Astrocyte (in vitro differentiated cells and primary cell): ENCODE results near the gene MSLN. TPM values are rescaled to one million over a fixed set of nuclear protein-coding genes. Genes with fewer than 3 reads are reported as not detected.

Experiments used
- DNase-seq: peaks from one replicate; pipeline ENCODE4 v3.0.0-alpha.2; 2010; ENCODE audit warnings: low read depth
- FAIRE-seq: peaks from 2 replicates; lab custom pipeline; 2011; peaks lifted over from hg19 to GRCh38; lab: Jason Lieb, UNC
- H2AFZ ChIP-seq: 2 replicates; pipeline ENCODE4 v1.6.0; 2012; ENCODE audit warnings: low read depth, low read length, inconsistent platforms
- H3K27ac ChIP-seq: 2 replicates; pipeline ENCODE4 v1.5.1; 2011; ENCODE audit warnings: low read depth, low read length, inconsistent platforms
- H3K27me3 ChIP-seq: 2 replicates; pipeline ENCODE4 v1.6.0; 2011; ENCODE audit warnings: low read length, inconsistent platforms; ENCODE audit not compliant: insufficient read depth
- H3K36me3 ChIP-seq: 2 replicates; pipeline ENCODE4 v1.5.1; 2011; ENCODE audit warnings: low read length, inconsistent platforms; ENCODE audit not compliant: insufficient read depth
- H3K4me1 ChIP-seq: 2 replicates; pipeline ENCODE4 v1.5.1; 2011; ENCODE audit warnings: low read length, inconsistent platforms; ENCODE audit not compliant: insufficient read depth
- H3K4me2 ChIP-seq: 2 replicates; pipeline ENCODE4 v1.6.0; 2012; ENCODE audit warnings: low read length, inconsistent platforms
- H3K4me3 ChIP-seq: 2 replicates; pipeline ENCODE4 v1.5.1; 2011; ENCODE audit warnings: low read depth, mild to moderate bottlenecking, low read length, inconsistent platforms; ENCODE audit not compliant: insufficient read depth
- H3K79me2 ChIP-seq: 2 replicates; pipeline ENCODE4 v1.6.0; 2012; ENCODE audit warnings: mild to moderate bottlenecking, low read length, inconsistent platforms; ENCODE audit not compliant: insufficient read depth
- H3K9ac ChIP-seq: 2 replicates; pipeline ENCODE4 v1.6.0; 2012; ENCODE audit warnings: mild to moderate bottlenecking, low read length, inconsistent platforms
- H3K9me3 ChIP-seq: 2 replicates; pipeline ENCODE4 v1.5.1; 2012; ENCODE audit warnings: low read depth, mild to moderate bottlenecking, low read length, inconsistent platforms; ENCODE audit not compliant: insufficient read depth
- H4K20me1 ChIP-seq: 2 replicates; pipeline ENCODE4 v1.6.0; 2012; ENCODE audit warnings: low read length, inconsistent platforms; ENCODE audit not compliant: insufficient read depth
- H3K27ac Mint-ChIP-seq: one replicate; pipeline ENCODE4 v1.8.0; 2021; ENCODE audit warnings: mild to moderate bottlenecking, mixed read lengths; ENCODE audit not compliant: unreplicated experiment
- H3K27me3 Mint-ChIP-seq: one replicate; pipeline ENCODE4 v1.8.0; 2021; ENCODE audit warnings: low read depth, mixed read lengths; ENCODE audit not compliant: unreplicated experiment
- H3K36me3 Mint-ChIP-seq: one replicate; pipeline ENCODE4 v1.8.0; 2021; ENCODE audit warnings: low read depth, mixed read lengths; ENCODE audit not compliant: unreplicated experiment
- H3K4me1 Mint-ChIP-seq: one replicate; pipeline ENCODE4 v1.8.0; 2021; ENCODE audit warnings: low read depth, mixed read lengths; ENCODE audit not compliant: unreplicated experiment
- H3K4me3 Mint-ChIP-seq: one replicate; pipeline ENCODE4 v1.8.0; 2021; ENCODE audit warnings: mild to moderate bottlenecking, moderate library complexity, mixed read lengths; ENCODE audit not compliant: unreplicated experiment
- H3K9me3 Mint-ChIP-seq: one replicate; pipeline ENCODE4 v1.8.0; 2021; ENCODE audit warnings: mild to moderate bottlenecking, mixed read lengths; ENCODE audit not compliant: unreplicated experiment
- CTCF ChIP-seq: IDR thresholded peaks from 2 replicates; pipeline ENCODE4 v1.5.1; 2011; ENCODE audit warnings: low read depth, mild to moderate bottlenecking, inconsistent platforms, low read length, moderate library complexity; ENCODE audit not compliant: insufficient read depth
- EZH2 ChIP-seq: IDR thresholded peaks from 2 replicates; pipeline ENCODE4 v1.6.1; 2012; ENCODE audit warnings: mild to moderate bottlenecking, low read length, inconsistent platforms; ENCODE audit not compliant: insufficient read depth
- total RNA-seq: library from RNA; stranded (reverse); gene quantifications from 2 replicates; pipeline ENCODE4 v1.2.1, GENCODE V29; 2021

The MSLN gene
- total RNA-seq, 1 donor from 2014 or later, result not detected

GRCh38 chr16:723695-724094 is 36.8 kb upstream of the MSLN start:
- Mint-ChIP-seq H3K9me3 (no peaks in the 10 kb centered on the region), H3K4me3 (no peak overlapping the region), H3K4me1 (no peaks in the 10 kb centered on the region), H3K36me3 (no peaks in the 10 kb centered on the region), H3K27ac (no peak overlapping the region), H3K27me3 (no peaks in the 10 kb centered on the region)
- DNase-seq (no peak), FAIRE-seq (no peak)
- no peaks in the 10 kb centered on the region for H3K9me3 ChIP-seq
- H3K27me3 ChIP-seq, result no peaks in the 10 kb centered on the region
- H3K36me3 ChIP-seq, result no peaks in the 10 kb centered on the region
- TF ChIP-seq CTCF (no peak), EZH2 (no peak)
- H2AFZ ChIP-seq, result no peak overlapping the region
- peaks cover 30% of the 10 kb centered on the region for H3K4me1 ChIP-seq
- no peak overlapping the region for H3K4me3 ChIP-seq
- H4K20me1 ChIP-seq, result peaks cover 23% of the 10 kb centered on the region
- H3K9ac ChIP-seq, result no peak overlapping the region
- no peak overlapping the region for H3K27ac ChIP-seq
- H3K79me2 ChIP-seq, result no peaks in the 10 kb centered on the region
- H3K4me2 ChIP-seq, result no peak overlapping the region

DNA sequence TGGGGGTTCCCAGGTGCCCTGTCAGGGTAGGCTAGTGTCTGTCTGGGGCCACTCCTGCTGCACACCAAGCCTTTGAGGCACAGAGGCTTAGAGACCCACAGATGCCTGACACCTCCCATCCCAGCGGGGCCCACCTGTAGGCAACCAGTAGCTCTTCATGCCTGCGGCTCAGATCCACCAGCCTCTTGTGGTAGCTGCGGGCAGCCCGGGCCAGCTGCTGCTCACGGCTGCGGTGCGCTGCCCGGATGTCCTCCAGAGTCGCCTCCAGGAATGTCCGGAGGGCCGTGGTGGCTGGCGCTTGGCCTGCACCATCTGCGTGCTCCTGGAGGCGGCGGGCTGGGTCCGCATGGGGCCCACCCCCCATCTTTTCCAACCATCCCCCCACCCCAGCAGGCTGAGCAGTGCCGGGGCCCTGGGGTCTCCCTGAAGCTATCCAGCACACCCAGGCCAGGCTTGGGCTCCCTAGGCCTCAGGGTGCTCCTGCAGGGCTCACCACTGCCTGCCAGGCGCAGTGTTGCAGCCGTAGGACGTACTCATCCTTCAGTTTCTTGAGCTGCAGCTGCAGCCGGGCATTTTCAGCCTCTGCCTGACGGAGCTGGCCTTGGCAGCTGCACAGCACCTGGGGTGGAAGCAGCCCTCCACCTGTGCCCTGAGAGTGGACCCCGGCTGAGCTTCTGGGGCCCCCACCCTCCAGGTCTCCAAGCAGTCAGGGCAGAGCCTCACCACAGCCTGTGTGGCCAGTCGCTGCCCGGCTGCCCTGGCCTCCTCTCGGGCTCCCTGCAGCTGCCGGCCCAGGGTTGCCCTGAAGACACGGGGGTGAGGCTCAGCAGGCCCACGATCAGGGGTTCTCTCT is 36.1 kb upstream of the MSLN start:
- Mint-ChIP-seq H3K36me3 (no peaks in the 10 kb centered on the region), H3K27ac (no peak overlapping the region), H3K4me1 (no peaks in the 10 kb centered on the region), H3K27me3 (no peaks in the 10 kb centered on the region), H3K4me3 (no peak overlapping the region), H3K9me3 (no peaks in the 10 kb centered on the region)
- no peak for FAIRE-seq
- no peaks in the 10 kb centered on the region for H3K79me2 ChIP-seq
- peaks cover 30% of the 10 kb centered on the region for H3K4me1 ChIP-seq
- no peak overlapping the region for H3K4me3 ChIP-seq
- H3K9ac ChIP-seq, result no peak overlapping the region
- no peaks in the 10 kb centered on the region for H3K27me3 ChIP-seq
- H3K9me3 ChIP-seq, result no peaks in the 10 kb centered on the region
- no peaks in the 10 kb centered on the region for H3K36me3 ChIP-seq
- TF ChIP-seq CTCF, result no peak
- TF ChIP-seq EZH2, result no peak
- no peak for DNase-seq
- peaks cover 16% of the 10 kb centered on the region for H4K20me1 ChIP-seq
- no peak overlapping the region for H2AFZ ChIP-seq
- no peak overlapping the region for H3K4me2 ChIP-seq
- no peak overlapping the region for H3K27ac ChIP-seq

DNA sequence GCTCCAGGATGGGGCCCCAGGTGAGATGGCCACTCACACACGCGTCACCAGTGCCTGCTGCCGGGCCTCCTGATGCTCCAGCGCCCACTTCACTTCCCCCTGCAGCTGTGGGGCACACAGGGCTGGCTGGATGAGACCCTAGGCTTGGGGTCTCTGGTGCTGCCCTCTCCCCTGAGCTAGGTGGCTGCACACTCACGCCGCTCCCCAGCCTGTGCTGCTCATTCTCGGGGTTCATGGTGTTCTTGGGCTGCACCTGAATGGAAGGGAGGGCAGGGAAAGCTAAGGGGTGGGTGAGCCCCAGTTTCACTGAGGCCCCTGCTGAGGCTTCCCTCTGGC is 35.5 kb upstream of the MSLN start:
- peaks cover 15% of the 10 kb centered on the region for H4K20me1 ChIP-seq
- no peak overlapping the region for H3K4me3 ChIP-seq
- H3K36me3 ChIP-seq, result no peaks in the 10 kb centered on the region
- Mint-ChIP-seq H3K4me1 (no peaks in the 10 kb centered on the region), H3K27ac (no peak overlapping the region), H3K4me3 (no peak overlapping the region), H3K27me3 (no peaks in the 10 kb centered on the region), H3K9me3 (no peaks in the 10 kb centered on the region), H3K36me3 (no peaks in the 10 kb centered on the region)
- no peak for DNase-seq
- no peak overlapping the region for H2AFZ ChIP-seq
- H3K4me2 ChIP-seq, result no peak overlapping the region
- no peak overlapping the region for H3K9ac ChIP-seq
- H3K79me2 ChIP-seq, result no peaks in the 10 kb centered on the region
- H3K4me1 ChIP-seq, result peaks cover 28% of the 10 kb centered on the region
- no peak overlapping the region for H3K27ac ChIP-seq
- no peaks in the 10 kb centered on the region for H3K9me3 ChIP-seq
- TF ChIP-seq CTCF, result no peak
- TF ChIP-seq EZH2, result no peak
- FAIRE-seq, result no peak
- H3K27me3 ChIP-seq, result no peaks in the 10 kb centered on the region
